ENCODE results near the gene COMMD8.

The COMMD8 gene

GRCh38 chr4:47471064-47471463 is 7.6 kb upstream of the COMMD8 start:
- DNase-seq = no peak

GRCh38 chr4:47469951-47470350 is 6.4 kb upstream of the COMMD8 start:
- no peak for DNase-seq

- DNase-seq = no peak
These were observed 5.3 kb upstream of the COMMD8 start for GRCh38 chr4:47468706-47469365.

GRCh38 chr4:47466056-47466785 is 2.7 kb upstream of the COMMD8 start:
- DNase-seq = no peak

GRCh38 chr4:47465004-47465403 is 1.5 kb upstream of the COMMD8 start:
- no peak for DNase-seq

GRCh38 chr4:47462799-47463234 is 685 bp downstream of the COMMD8 start:
- DNase-seq = no peak

- no peak for DNase-seq
These were observed 11.8 kb downstream of the COMMD8 start for GRCh38 chr4:47451657-47452056.

GRCh38 chr4:47444031-47444430 is 19.5 kb downstream of the COMMD8 start:
- no peak for DNase-seq

- no peak for DNase-seq
These were observed 20.5 kb downstream of the COMMD8 start for GRCh38 chr4:47442980-47443379.

- DNase-seq = no peak
These were observed 28.6 kb downstream of the COMMD8 start for GRCh38 chr4:47434931-47435330.

GRCh38 chr4:47432749-47433148 is 30.8 kb downstream of the COMMD8 start:
- no peak for DNase-seq

- DNase-seq = no peak
These were observed 35.6 kb downstream of the COMMD8 start for GRCh38 chr4:47427935-47428334.

- DNase-seq = no peak
These were observed 37.9 kb downstream of the COMMD8 start for GRCh38 chr4:47425628-47426027.

- DNase-seq = no peak
These were observed 44.2 kb downstream of the COMMD8 start for GRCh38 chr4:47419296-47419695.

- no peak for DNase-seq
These were observed 45.4 kb downstream of the COMMD8 start for GRCh38 chr4:47418147-47418546.

- DNase-seq = no peak
These were observed 47.8 kb downstream of the COMMD8 start for GRCh38 chr4:47415719-47416118.

GRCh38 chr4:47413521-47413920 is 50.0 kb downstream of the COMMD8 start:
- no peak for DNase-seq

GRCh38 chr4:47410271-47410670 is 53.2 kb downstream of the COMMD8 start:
- no peak for DNase-seq

- DNase-seq = no peak
These were observed 57.1 kb downstream of the COMMD8 start for GRCh38 chr4:47406408-47406807.

Data from retina (tissue), 1 donor.